GM19455 (cell line): ENCODE data around the gene TANC2.

Source experiments
- ATAC-seq: cut with Tn5 transposase; IDR thresholded peaks from one replicate; pipeline ENCODE4 v1.9.1; 2021; ENCODE audit not compliant: unreplicated experiment

TANC2 gene

DNA sequence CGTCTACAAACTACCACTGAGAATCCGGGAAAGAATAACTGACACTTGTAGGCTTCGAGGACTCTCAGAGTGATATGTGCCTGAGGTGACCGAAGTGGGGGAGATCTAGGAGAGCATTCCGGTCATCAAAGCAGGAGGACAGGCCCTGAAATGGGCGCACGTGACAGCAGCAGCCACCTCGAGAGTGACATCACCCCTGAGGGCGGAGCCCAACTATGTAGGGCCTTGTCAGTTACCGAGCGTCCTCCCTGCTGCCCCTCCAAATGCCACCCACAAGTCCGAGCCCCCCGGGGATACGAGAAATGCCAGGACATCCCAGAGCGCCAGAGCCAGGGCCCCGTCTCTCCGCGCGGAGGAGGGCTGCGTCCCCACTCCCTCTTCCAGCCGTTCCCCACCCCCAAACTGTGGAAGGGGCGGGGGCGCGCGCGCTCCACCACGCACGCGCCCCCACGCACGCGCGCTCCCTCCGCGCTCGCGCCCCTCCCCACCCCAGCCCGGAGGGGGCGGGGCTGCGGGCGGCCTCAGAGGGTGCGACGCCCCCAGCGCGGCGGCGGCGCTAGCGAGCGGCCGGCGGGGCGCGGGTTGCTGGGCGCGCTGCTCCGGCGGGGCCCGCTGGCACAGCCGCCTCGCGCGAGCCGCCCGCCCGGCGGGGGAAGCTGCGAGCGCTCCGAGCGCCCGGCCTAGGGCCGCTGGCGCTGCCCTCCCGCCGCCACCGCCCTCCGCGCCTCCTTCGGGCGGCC lies at the start of gene TANC2:
Gene TANC2, plus strand, starts transcription at position 550 of the 740 bp plus-strand sequence. CDS start 43,325 bp downstream, outside the sequence.
- ATAC-seq, result peak; percentile 50

DNA sequence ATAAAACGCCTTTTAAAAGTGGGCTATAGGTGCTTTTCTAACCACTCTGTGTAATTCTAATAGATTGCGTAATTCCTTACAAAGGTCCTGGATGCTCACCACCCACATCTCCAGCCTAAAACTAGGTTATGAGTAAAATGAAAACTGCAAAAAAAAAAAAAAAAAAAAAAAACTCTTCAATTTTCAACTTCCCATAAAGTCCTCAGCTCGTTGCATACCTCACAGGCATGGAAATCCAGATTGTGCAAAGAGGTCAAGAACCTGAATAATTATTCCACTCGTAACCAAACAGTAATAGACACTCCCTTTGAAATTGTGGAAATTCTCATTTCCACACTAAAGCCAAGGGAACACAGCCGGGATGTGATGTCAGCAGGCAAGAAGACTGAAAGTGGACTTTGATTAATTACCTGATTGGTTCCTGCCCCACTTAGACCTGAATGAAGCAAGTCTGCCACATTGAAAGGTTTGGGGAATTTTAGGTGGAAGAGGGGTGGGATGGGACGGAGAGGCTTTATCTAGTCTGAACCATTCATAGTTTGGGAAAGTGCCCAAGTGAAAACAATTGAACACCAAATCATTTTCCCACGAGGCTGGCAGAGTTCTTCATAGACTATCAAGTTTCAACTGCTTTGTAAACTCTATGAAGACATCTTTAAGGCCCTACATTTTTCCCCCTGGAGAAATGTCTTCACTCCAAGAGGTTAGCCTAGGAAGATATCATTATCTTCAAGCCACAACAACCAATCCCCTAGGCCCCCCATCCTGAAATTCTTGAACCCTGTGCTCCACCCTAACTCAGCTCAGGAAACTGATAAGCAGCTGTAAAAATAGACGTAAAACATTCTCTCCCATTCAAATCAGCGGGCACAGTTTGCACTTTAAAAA lies 49.1 kb upstream of the TANC2 start:
- no peak for ATAC-seq

- ATAC-seq, result no peak
Observed at GRCh38 chr17:62919388-62919787, 46.6 kb upstream of the TANC2 start.

GRCh38 chr17:62920300-62920699 lies 45.7 kb upstream of the TANC2 start:
- ATAC-seq, result no peak

DNA sequence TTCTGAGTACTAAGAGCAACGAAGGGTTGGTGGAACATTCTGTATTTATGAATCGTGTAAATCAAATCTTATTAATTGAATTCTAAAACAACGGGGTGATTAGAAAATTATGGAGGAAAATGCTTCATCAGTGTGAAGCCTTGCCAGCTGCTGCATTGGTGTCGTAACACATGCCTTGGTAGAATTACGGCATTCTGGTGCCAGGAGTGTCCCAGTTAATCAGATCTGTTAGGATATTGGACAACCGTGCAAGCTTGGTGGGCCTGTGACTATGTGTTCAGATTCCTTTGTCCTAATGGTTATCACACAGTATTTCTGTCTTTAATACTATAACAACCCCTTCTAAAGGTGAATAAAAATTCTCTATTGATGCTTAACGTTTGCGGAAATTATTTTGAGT lies 44.2 kb upstream of the TANC2 start:
- no peak for ATAC-seq

GRCh38 chr17:62923258-62924150 lies 42.5 kb upstream of the TANC2 start:
- ATAC-seq, result no peak

GRCh38 chr17:62925267-62925836 lies 40.7 kb upstream of the TANC2 start:
- no peak for ATAC-seq

DNA sequence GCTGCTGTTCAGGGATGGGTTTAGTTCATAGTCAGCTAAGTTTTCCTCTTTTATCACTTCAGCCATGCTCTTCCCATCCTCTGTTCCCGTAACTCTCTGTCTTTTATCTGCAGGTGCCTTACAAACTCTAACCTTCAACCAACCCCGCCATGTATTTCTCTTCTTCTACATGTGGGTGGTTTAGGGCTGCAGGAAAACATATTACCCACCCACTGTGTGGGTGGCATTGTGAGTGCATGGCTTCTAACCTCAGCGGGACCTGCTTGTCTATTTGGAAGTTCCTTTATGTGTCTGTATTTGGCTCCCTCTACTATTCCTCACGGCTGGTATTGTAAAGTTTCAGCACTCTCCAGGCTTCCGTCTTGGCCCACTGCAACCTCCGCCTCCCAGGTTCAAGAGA lies 39.0 kb upstream of the TANC2 start:
- ATAC-seq, result no peak

- no peak for ATAC-seq
Observed at GRCh38 chr17:62929320-62929719, 36.7 kb upstream of the TANC2 start.

DNA sequence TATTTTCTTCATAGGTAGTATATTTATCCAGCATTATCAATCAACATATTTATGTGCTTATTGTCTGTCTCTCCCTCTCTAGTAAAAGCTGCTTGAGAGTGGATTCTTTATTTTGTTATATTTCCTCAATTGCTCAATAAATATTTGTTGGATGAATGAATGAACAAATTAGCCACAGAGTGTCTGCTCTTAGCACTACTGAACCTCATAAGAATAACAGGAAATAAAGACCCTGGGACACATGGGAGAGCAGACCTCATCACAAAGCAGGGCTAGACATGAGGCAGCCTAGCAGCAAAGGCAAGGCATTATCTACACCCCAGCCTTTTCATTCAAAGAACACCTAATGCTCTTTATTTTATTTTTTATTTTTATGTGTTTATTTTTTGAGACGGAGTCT lies 34.9 kb upstream of the TANC2 start:
- no peak for ATAC-seq

DNA sequence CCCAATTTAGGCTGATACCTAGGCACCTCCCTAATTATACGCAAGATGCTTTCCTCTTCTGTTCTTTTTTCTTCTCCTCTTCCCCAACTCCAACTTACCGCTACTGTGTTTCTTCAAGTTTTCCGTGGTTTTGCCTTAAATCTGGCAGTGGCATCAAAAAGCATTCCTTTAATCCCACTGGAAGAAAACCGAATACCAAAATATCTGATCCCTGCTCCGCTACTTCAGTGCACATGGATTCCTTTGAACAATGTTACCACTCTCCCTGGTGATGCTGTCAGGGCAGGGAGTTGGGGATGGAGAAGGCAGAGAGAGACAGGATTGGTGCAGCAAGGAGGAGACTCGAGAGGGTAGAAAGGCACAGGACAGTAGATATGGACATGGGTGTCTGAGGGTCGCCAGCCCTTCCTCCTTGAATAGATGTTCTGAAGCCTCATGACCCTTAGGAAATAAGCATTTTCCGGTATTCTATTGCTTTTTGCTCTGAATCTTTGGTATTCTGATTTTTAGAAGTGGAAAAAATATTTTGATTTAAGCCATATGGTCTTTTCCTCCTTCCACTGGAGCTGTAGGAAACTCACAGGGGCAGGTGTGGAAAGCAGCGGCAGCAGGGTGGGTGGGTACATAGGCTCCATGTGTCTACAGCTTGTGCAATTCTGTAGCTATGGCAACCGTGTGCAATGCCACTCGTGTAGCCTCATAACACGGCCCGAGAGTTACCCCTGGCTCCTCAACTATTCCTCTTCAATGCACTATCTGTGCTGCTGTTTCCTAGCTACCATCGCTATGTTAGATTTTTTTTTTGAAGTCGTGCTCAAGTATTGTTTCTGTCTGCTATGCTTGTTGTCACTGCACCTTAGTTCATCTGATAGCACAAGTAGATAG lies 32.3 kb upstream of the TANC2 start:
- no peak for ATAC-seq

- ATAC-seq, result no peak
Observed at GRCh38 chr17:62935098-62935497, 30.9 kb upstream of the TANC2 start.

DNA sequence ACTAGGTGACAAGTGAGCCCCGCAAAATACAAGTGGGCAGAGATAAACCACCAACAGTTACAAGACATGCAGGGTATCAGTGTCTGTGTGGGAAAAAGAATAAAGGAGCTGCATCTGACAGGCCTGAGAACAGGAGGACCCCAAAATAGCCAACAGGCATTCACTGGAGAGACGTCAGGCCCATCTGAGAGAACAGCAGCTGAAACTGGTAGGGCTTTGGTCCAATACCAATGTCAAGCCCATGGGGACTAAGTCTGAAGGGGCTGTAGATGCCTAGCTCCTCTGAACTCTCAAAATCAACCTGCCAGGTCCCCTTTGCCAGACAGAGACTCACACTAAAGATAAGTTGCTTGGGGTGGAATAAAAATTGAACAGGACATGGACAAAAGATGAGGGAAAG lies 30.5 kb upstream of the TANC2 start:
- no peak for ATAC-seq

DNA sequence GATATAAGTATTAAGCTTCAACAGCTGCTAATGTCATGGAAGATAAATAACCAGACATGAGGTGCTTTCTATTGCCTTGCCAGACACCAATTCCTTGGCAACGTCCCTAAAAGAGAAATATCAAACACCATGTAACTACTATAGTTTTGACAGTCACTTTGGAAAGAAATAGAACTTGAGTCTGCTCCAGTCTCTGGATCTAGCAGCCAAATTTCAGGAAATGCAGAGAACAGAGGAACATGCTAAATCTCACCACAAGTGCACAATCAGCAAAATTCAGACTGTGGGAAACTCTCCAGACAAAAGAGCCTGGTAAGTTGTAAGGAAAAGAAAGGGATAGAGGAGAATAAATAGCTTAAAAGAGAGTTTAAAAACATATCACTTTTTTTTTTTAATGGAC lies 28.4 kb upstream of the TANC2 start:
- ATAC-seq, result no peak

GRCh38 chr17:62941358-62941991 lies 24.6 kb upstream of the TANC2 start:
- no peak for ATAC-seq

DNA sequence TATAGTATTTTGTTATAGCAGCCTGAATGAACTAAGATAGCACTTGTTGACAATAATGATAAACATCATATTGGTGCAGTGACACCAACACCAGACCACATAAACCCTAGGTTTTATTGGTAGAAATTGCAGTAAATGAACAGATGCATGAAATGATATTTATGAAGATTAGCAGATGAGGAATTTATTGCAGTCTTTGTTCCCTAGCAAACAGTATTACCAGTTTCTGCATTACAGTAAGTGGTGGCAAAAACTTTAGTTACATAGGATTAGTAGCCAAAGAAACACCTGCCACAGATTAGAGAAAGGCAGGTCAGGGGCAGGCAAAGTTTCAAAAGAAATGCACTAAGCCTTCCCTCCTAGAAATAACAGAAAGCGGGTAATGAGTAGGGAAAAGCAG lies 17.7 kb upstream of the TANC2 start:
- ATAC-seq, result no peak

DNA sequence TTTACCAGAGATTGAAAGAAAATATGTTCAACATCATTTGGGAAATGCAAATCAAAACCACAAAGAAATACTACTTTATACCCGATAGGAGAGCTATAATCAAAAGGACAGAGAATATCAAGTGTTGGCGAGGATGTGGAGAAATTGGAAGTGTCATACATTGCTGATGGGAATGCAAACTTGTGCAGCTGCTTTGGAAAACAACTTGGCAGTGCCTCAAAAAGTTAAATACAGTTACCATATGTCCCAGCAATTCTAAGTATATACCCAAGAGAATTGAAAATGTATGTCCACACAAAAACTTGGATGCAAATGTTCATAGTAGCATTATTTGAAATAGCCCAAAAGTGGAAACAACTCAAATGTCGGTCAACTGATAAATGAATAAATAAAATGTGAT lies 17.0 kb upstream of the TANC2 start:
- ATAC-seq, result no peak

DNA sequence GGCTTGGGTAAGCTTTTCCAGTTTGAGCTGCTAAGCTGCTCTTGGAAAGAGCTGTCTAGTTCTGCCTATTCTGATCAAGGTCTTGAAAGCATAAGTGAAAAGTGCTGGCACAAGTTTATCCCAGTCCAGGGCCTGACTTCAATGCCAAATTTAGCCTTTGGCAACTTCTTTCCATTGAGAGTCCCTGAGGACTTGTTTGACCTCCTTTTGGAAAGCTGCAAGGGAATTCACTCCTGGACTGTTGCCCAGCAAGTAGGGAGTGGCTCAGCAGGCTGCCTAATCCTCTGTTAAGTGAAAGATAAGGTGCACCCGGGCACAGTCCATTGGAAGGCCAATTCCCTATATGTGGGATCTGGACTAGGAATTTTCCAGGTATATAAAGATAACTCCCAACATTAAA lies 16.0 kb upstream of the TANC2 start:
- ATAC-seq, result no peak

DNA sequence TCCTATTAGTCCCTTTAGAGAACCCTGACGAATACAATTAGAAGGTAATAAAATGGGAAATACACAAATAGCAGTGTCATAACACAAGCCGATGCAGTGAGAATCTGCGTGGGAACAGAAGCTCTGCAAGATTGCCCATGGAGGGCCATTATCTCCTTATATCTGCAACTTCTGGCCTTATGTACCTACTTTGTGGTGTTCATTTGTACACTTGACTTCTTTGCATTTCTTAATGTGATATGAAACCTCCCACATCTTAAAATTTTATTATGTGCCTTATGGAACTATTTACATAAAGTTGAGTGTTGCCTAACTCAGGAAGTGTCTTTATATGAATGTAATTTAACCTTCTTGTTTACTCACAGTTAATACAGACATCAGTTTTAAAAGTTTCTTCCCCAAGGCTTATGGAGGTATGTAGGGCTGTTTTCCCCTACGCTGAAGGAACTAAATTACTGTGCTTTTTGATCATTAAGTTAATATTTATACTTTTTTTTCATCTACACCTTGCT lies 10.1 kb upstream of the TANC2 start:
- no peak for ATAC-seq
